Heart left ventricle (tissue), 16 donors: ENCODE results near the gene DKK3. TPM values are rescaled to one million over a fixed set of nuclear protein-coding genes. Genes with fewer than 3 reads are reported as not detected.

ENCODE experiments used
- ATAC-seq, 4 donors: fragments of 200-7000 bp; cut with Tn5 transposase; one replicate each; pipeline ENCODE4 v1.9.1; 2020 to 2022; ENCODE audit warnings: moderate library complexity in 4 of 4, mild to moderate bottlenecking in 3 of 4, moderate number of reproducible peaks in 1 of 4
- DNase-seq, 5 donors: peaks; one replicate each; pipeline ENCODE4 v3.0.0-alpha.2; 2020
- H3K27ac ChIP-seq, 12 donors: fragments of 200-600 bp; sonication (generic) in 4 of 12; one replicate each; pipeline versions ENCODE4 v1.5.0 to v1.8.0; 2016 to 2022; ENCODE audit warnings: mild to moderate bottlenecking in 2 of 12
- H3K27me3 ChIP-seq, 9 donors: fragments of 200-600 bp; sonication (generic) in 2 of 9; one replicate each; pipeline versions ENCODE4 v1.5.1 to v1.8.0; 2016 to 2022; ENCODE audit warnings: mild to moderate bottlenecking in 3 of 9
- H3K36me3 ChIP-seq, 9 donors: fragments of 200-600 bp; sonication (generic) in 2 of 9; one replicate each; pipeline versions ENCODE4 v1.5.0 to v1.8.0; 2018 to 2022; ENCODE audit warnings: mild to moderate bottlenecking in 2 of 9
- H3K4me1 ChIP-seq, 12 donors: fragments of 200-600 bp; sonication (generic) in 4 of 12; one replicate each; pipeline versions ENCODE4 v1.5.0 to v1.8.0; 2016 to 2022; ENCODE audit warnings: mild to moderate bottlenecking in 3 of 12
- H3K4me3 ChIP-seq, 12 donors: fragments of 200-600 bp; sonication (generic) in 4 of 12; one replicate each; pipeline versions ENCODE4 v1.5.0 to v1.8.0; 2017 to 2022; ENCODE audit warnings: mild to moderate bottlenecking in 9 of 12, moderate library complexity in 4 of 12
- H3K9me3 ChIP-seq, 12 donors: fragments of 200-600 bp; sonication (generic) in 4 of 12; one replicate each; pipeline versions ENCODE4 v1.5.0 to v1.8.0; 2016 to 2022; ENCODE audit warnings: mild to moderate bottlenecking in 1 of 12
- CTCF ChIP-seq, 12 donors: fragments of 200-600 bp; sonication (generic) in 4 of 12; IDR thresholded peaks; one replicate each; pipeline versions ENCODE4 v1.5.0 to v1.8.0; 2018 to 2022; ENCODE audit warnings: antibody characterized with exemption in 12 of 12, mild to moderate bottlenecking in 5 of 12
- POLR2A ChIP-seq, 2 donors: fragments of 450-650 bp; IDR thresholded peaks; one replicate each; pipeline ENCODE4 v1.6.1; 2017; ENCODE audit warnings: antibody characterized with exemption in 2 of 2, mild to moderate bottlenecking in 2 of 2, moderate library complexity in 2 of 2
- WGBS, 4 donors: extraction: QIAGEN DNeasy Blood & Tissue Kit in 2 of 4; methylation state at CpG; one replicate each; pipeline versions ENCODE4 v1.1.5 to v1.1.7; 2013 to 2018; 5-methylcytosine and 5-hydroxymethylcytosine counted together
- intact Hi-C, 10 donors: fragments of 100-400 bp; cut with DNase I; formaldehyde crosslinking; loops; one replicate each; pipeline versions ENCODE4 v1.11.1 to v1.14.2; 2022
- polyA plus RNA-seq, 2 donors: library from polyadenylated mRNA; stranded (reverse); fragments of 200-250 nt; gene quantifications; one replicate each; pipeline ENCODE4 v1.2.3, GENCODE V29; 2013
- total RNA-seq, 9 donors: library from RNA; depleted of rRNA in 2 of 9; stranded (reverse); fragments of >200 nt in 2 of 9; fragmentation: NEBNext Ultra II Directional in 3 of 9; extraction: Animal tissue kit (Norgen Biotek cat#: 25700) in 3 of 9; gene quantifications; one replicate each; pipeline versions ENCODE4 v1.1.0 to v1.2.4, GENCODE V29; 2016 to 2023
- donor health status: ischemic (EF 13 %, LVEDD 7.1; RV severe dilation, severe dysfunction).
- donor health status: healthy with polysubstance abuse.
- donor health status: DM: no; HTN: yes; CAD: no.
- donor health status: DM: no; HTN: no; CAD: no.
- donor health status: ischemic (EF 25% LVEDD 6.9; RV normal size, moderate dysfunction).
- donor health status: ischemic (EF 25% LVEDD 5.7; RV mildly dilated, moderate dysfunction).
- donor health status: healthy.
- donor health status: DM: yes; HTN: yes; CAD: no.
- donor health status: ischemic (EF 35%, LVEDD 5.7; RV mildly dilated, moderate dysfunction).
- donor health status: nonischemic (EF 11% LVEDD 7.7; RV severe dilation, severe dysfunction).
- donor health status: DM: yes; HTN: yes; CAD: no.
- donor health status: PGD.
- donor health status: ischemic (EF 29% LVEDD 5.4; RV normal size, mild dysfunction).
- donor health status: nonischemic (EF 23%, LVEDD 6.1; RV moderate dilation, normal function).

Gene DKK3
- total and polyA plus RNA-seq, 11 donors: 117 to 851 (median 707) TPM

DNA sequence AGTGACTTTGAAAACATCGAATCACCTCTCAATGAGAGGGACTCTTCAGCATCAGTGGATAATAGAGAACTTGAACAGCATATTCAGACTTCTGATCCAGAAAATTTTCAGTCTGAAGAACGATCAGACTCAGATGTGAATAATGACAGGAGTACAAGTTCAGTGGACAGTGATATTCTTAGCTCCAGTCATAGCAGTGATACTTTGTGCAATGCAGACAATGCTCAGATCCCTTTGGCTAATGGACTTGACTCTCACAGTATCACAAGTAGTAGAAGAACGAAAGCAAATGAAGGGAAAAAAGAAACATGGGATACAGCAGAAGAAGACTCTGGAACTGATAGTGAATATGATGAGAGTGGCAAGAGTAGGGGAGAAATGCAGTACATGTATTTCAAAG lies 65.8 kb downstream of the DKK3 start:
- Histone ChIP-seq H3K36me3 (peaks cover 0 to 96% (median 81%) of the 10 kb centered on the region in 9 donors), H3K27ac (peak overlapping the region in 2 of 12 donors; percentile 11 to 16), H3K4me3 (no peak overlapping the region), H3K4me1 (peaks cover 0 to 22% (median 5%) of the 10 kb centered on the region in 12 donors), H3K27me3 (no peaks in the 10 kb centered on the region), H3K9me3 (no peaks in the 10 kb centered on the region)
- ATAC-seq (peak in 3 of 4 donors; percentile 54 to 59 (median 57)), DNase-seq (no peak)
- 63 to 76% (median 68%) methylated on average over 3 of the region's 3 CpGs for WGBS, 4 donors
- intact Hi-C loops: no loop called here
- no peak for TF ChIP-seq POLR2A (IDR thresholded peaks at IDR 0.05)
- no peak for TF ChIP-seq CTCF (IDR thresholded peaks at IDR 0.05)

- TF ChIP-seq CTCF (IDR thresholded peaks at IDR 0.05): no peak
- no peak for TF ChIP-seq POLR2A (IDR thresholded peaks at IDR 0.05)
- H3K27me3 ChIP-seq: no peaks in the 10 kb centered on the region
- H3K9me3 ChIP-seq: no peaks in the 10 kb centered on the region
- peaks cover 0 to 7% (median 0%) of the 10 kb centered on the region in 12 donors for H3K4me1 ChIP-seq
- no peak overlapping the region for H3K27ac ChIP-seq
- ATAC-seq (no peak), DNase-seq (no peak)
- peaks cover 0 to 99% (median 95%) of the 10 kb centered on the region in 9 donors for H3K36me3 ChIP-seq
- intact Hi-C loops: no loop called here
- H3K4me3 ChIP-seq: no peak overlapping the region
Observed at GRCh38 chr11:11940551-11940950, 67.9 kb downstream of the DKK3 start.

DNA sequence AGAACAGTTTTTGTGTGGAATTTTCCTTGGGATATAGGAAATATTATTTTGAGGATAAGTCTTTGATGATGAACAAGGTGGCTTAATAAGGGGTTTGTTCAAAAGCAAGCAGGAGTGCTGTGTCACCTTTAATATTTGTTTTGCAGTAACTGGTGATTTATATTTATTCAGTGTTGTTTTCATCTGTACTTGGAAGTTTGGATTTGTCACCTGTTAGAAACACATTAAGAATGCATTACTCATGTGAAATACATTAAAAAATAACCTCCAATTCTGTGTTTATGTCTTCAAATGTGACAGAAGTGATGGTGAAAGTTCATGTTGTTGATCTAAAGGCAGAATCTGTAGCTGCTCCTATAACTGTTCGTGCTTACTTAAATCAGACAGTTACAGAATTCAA lies 70.5 kb downstream of the DKK3 start:
- Histone ChIP-seq H3K4me3 (no peak overlapping the region), H3K9me3 (no peaks in the 10 kb centered on the region), H3K27ac (no peak overlapping the region), H3K27me3 (no peaks in the 10 kb centered on the region), H3K4me1 (peaks cover 0 to 10% (median 0%) of the 10 kb centered on the region in 12 donors), H3K36me3 (peaks cover 0 to 100% (median 97%) of the 10 kb centered on the region in 9 donors)
- no peak for ATAC-seq
- TF ChIP-seq POLR2A (IDR thresholded peaks at IDR 0.05) (no peak), CTCF (IDR thresholded peaks at IDR 0.05) (no peak)
- 94 to 99% (median 96%) methylated on average over 1 of the region's 1 CpG for WGBS, 4 donors
- intact Hi-C loops: loop anchor here in 5 of 10 donors (5.0 to 10.0 kb wide), 4 partner anchors 89 to 347 kb away; no protein-coding TSS in a partner anchor
- no peak for DNase-seq

DNA sequence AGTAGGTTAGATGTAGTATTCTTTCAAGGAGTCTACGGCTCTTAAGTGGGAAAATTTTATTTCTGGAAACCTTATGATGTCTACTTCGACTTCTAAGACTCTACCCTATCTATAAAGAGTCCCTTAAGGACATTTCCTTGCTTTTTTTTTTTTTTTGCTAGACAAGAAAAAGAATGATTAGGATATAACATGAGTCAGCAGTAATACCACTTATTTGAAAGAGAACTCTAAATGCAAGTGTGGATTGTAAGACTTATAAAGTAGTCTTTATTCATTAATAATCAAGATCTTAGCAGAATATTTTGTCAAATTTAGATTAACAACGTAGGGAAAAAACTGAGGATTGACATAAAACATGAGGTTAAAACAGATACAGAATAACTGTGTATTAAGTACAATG lies 71.0 kb downstream of the DKK3 start:
- DNase-seq (no peak), ATAC-seq (no peak)
- no peaks in the 10 kb centered on the region for H3K27me3 ChIP-seq
- WGBS, 4 donors: 66 to 79% (median 72%) methylated on average over 3 of the region's 3 CpGs
- peaks cover 0 to 6% (median 0%) of the 10 kb centered on the region in 12 donors for H3K4me1 ChIP-seq
- intact Hi-C loops: loop anchor here in 5 of 10 donors (5.0 to 10.0 kb wide), 4 partner anchors 90 to 347 kb away; no protein-coding TSS in a partner anchor
- H3K9me3 ChIP-seq: no peaks in the 10 kb centered on the region
- TF ChIP-seq POLR2A (IDR thresholded peaks at IDR 0.05): no peak
- no peak overlapping the region for H3K4me3 ChIP-seq
- H3K36me3 ChIP-seq: peaks cover 0 to 100% (median 97%) of the 10 kb centered on the region in 9 donors
- no peak overlapping the region for H3K27ac ChIP-seq

GRCh38 chr11:11935536-11935935 lies 72.9 kb downstream of the DKK3 start:
- WGBS, 4 donors: 93 to 98% (median 96%) methylated on average over 2 of the region's 2 CpGs
- DNase-seq: no peak

More at GRCh38 chr11:11935536-11935935, 72.9 kb downstream of the DKK3 start:
- H3K36me3 ChIP-seq: peaks cover 0 to 96% (median 93%) of the 10 kb centered on the region in 9 donors
- H3K27ac ChIP-seq: no peak overlapping the region
- peaks cover 0 to 10% (median 0%) of the 10 kb centered on the region in 12 donors for H3K4me1 ChIP-seq
- TF ChIP-seq CTCF (IDR thresholded peaks at IDR 0.05) (no peak), POLR2A (IDR thresholded peaks at IDR 0.05) (no peak)
- no peak overlapping the region for H3K4me3 ChIP-seq
- intact Hi-C loops: loop anchor here in 5 of 10 donors (5.0 to 10.0 kb wide), 4 partner anchors 92 to 349 kb away; no protein-coding TSS in a partner anchor
- H3K9me3 ChIP-seq: no peaks in the 10 kb centered on the region
- no peaks in the 10 kb centered on the region for H3K27me3 ChIP-seq
- no peak for ATAC-seq
